ENCODE results near the gene PDZD7.
A peak's percentile ranks its signal among the peaks of the same experiment; 100 is the strongest.

Gene PDZD7

GRCh38 chr10:101001659-101002035, 29.3 kb downstream of the PDZD7 start:
- DNase-seq (ENCODE audit: low read depth in 2 of 2) = no peak

GRCh38 chr10:101000915-101001658, 29.8 kb downstream of the PDZD7 start:
- no peak for DNase-seq (ENCODE audit: low read depth in 2 of 2)

- no peak for DNase-seq (ENCODE audit: low read depth in 2 of 2)
Measured at GRCh38 chr10:101000127-101000914, 30.6 kb downstream of the PDZD7 start.

- DNase-seq (ENCODE audit: low read depth in 2 of 2) = no peak
Measured at GRCh38 chr10:100999742-101000126, 31.2 kb downstream of the PDZD7 start, which contains the start of gene LZTS2. TSS of gene LZTS2 (plus strand) at chr10:100999808. CDS start at chr10:101002539, 2,731 bp downstream.

- peak in 1 of 2 donors; percentile 73 for DNase-seq (ENCODE audit: low read depth in 2 of 2)
Measured at GRCh38 chr10:100998991-100999741, 31.8 kb downstream of the PDZD7 start.

GRCh38 chr10:100998183-100998990, 32.5 kb downstream of the PDZD7 start:
- DNase-seq (ENCODE audit: low read depth in 2 of 2) = peak in 1 of 2 donors; percentile 49

GRCh38 chr10:100997360-100998182, 33.4 kb downstream of the PDZD7 start:
- peak in 1 of 2 donors; percentile 57 for DNase-seq (ENCODE audit: low read depth in 2 of 2)

GRCh38 chr10:100996678-100997359, 34.1 kb downstream of the PDZD7 start:
- peak in 1 of 2 donors; percentile 16 for DNase-seq (ENCODE audit: low read depth in 2 of 2)

GRCh38 chr10:100995181-100995580, 35.7 kb downstream of the PDZD7 start:
- DNase-seq (ENCODE audit: low read depth in 2 of 2) = no peak

GRCh38 chr10:100993986-100994708, 36.8 kb downstream of the PDZD7 start:
- DNase-seq (ENCODE audit: low read depth in 2 of 2) = no peak

GRCh38 chr10:100989088-100989487, 41.8 kb downstream of the PDZD7 start:
- DNase-seq (ENCODE audit: low read depth in 2 of 2) = no peak

GRCh38 chr10:100988166-100988565, 42.8 kb downstream of the PDZD7 start:
- DNase-seq (ENCODE audit: low read depth in 2 of 2) = no peak

- DNase-seq (ENCODE audit: low read depth in 2 of 2) = no peak
Measured at GRCh38 chr10:100987685-100988049, 43.3 kb downstream of the PDZD7 start.

- DNase-seq (ENCODE audit: low read depth in 2 of 2) = peak; percentile 74 to 77
Measured at GRCh38 chr10:100986952-100987684, 43.8 kb downstream of the PDZD7 start, which contains the start of the genes MRPL43 and TWNK. TSS of gene MRPL43 (minus strand) at chr10:100987497. CDS start at chr10:100987443, 54 bp downstream. TSS of gene TWNK (plus strand) at chr10:100987543. CDS start at chr10:100988211, 668 bp downstream.

GRCh38 chr10:100986623-100986951, 44.3 kb downstream of the PDZD7 start:
- DNase-seq (ENCODE audit: low read depth in 2 of 2) = no peak

- DNase-seq (ENCODE audit: low read depth in 2 of 2) = no peak
Measured at GRCh38 chr10:100985336-100985735, 45.6 kb downstream of the PDZD7 start.

- DNase-seq (ENCODE audit: low read depth in 2 of 2) = no peak
Measured at GRCh38 chr10:100984672-100985177, 46.2 kb downstream of the PDZD7 start.
